ENCODE measurements around the gene UVSSA. TPM values are rescaled to one million over a fixed set of nuclear protein-coding genes. Genes with fewer than 3 reads are reported as not detected.

The UVSSA gene
- total RNA-seq: 100 to 1,000 TPM in 1 of 4 donors, 10 to 100 TPM in 3; 13.5 to 114 (median 34.2) TPM

- WGBS, 2 donors (ENCODE audit: low coverage in 1 of 2): 0% methylated on average over 19 to 72 of the region's 76 CpGs
- Histone ChIP-seq H3K9me3 (no peaks in the 10 kb centered on the region), H3K27ac (peak within 1 kb of the TSS; percentile 95 to 100 (median 100)), H3K4me3 (peak within 1 kb of the TSS; percentile 58 to 96 (median 92)), H3K36me3 (no peaks in the 10 kb centered on the region), H3K27me3 (no peaks in the 10 kb centered on the region), H3K4me1 (peaks cover 10 to 27% (median 22%) of the 10 kb centered on the region in 4 donors)
- intact Hi-C loops (cut with DNase I; ENCODE audit: low total_unique reads) (no loop called here), in situ Hi-C loops (cut with MboI; ENCODE audit: low pct_ligation_motif_present in 1 of 4, low pct_unique_long_range_greater_than_20kb in 1 of 4, low sequenced_read_pairs in 3 of 4) (loop anchor here in 2 of 4 donors (10.0 kb wide), 1 partner anchor 92 kb away; no protein-coding TSS in a partner anchor)
- DNase-seq: peak; percentile 100
- TF ChIP-seq POLR2AphosphoS5 (IDR thresholded peaks at IDR 0.05) (peak; percentile 85 to 94 (median 89)), EP300 (IDR thresholded peaks at IDR 0.05; ENCODE audit: low read depth) (peak; percentile 3), POLR2A (IDR thresholded peaks at IDR 0.05) (peak; percentile 54)
- TF ChIP-seq, protein P1, sequence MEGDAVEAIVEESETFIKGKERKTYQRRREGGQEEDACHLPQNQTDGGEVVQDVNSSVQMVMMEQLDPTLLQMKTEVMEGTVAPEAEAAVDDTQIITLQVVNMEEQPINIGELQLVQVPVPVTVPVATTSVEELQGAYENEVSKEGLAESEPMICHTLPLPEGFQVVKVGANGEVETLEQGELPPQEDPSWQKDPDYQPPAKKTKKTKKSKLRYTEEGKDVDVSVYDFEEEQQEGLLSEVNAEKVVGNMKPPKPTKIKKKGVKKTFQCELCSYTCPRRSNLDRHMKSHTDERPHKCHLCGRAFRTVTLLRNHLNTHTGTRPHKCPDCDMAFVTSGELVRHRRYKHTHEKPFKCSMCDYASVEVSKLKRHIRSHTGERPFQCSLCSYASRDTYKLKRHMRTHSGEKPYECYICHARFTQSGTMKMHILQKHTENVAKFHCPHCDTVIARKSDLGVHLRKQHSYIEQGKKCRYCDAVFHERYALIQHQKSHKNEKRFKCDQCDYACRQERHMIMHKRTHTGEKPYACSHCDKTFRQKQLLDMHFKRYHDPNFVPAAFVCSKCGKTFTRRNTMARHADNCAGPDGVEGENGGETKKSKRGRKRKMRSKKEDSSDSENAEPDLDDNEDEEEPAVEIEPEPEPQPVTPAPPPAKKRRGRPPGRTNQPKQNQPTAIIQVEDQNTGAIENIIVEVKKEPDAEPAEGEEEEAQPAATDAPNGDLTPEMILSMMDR (IDR thresholded peaks at IDR 0.05): no peak
These were observed at the start of gene UVSSA for GRCh38 chr4:1346781-1347409. Gene UVSSA, plus strand, starts transcription at chr4:1347208. Its CDS starts 884 bp downstream, at chr4:1348092.

GRCh38 chr4:1297456-1298325 lies 49.3 kb upstream of the UVSSA start:
- Histone ChIP-seq H3K36me3 (peaks cover 0 to 22% (median 0%) of the 10 kb centered on the region in 4 donors), H3K4me3 (no peak overlapping the region), H3K27me3 (no peaks in the 10 kb centered on the region), H3K9me3 (no peaks in the 10 kb centered on the region), H3K4me1 (peaks cover 0 to 18% (median 4%) of the 10 kb centered on the region in 4 donors), H3K27ac (no peak overlapping the region)
- in situ Hi-C loops (cut with MboI; ENCODE audit: low pct_ligation_motif_present in 1 of 4, low pct_unique_long_range_greater_than_20kb in 1 of 4, low sequenced_read_pairs in 3 of 4) (no loop called here), intact Hi-C loops (cut with DNase I; ENCODE audit: low total_unique reads) (no loop called here)
- no peak for DNase-seq
- WGBS, 2 donors (ENCODE audit: low coverage in 1 of 2): 90 to 92% methylated on average over 10 to 32 of the region's 32 CpGs
- TF ChIP-seq, protein P1 (IDR thresholded peaks at IDR 0.05): no peak
- no peak for TF ChIP-seq POLR2AphosphoS5 (IDR thresholded peaks at IDR 0.05)
- TF ChIP-seq POLR2A (IDR thresholded peaks at IDR 0.05): no peak
- TF ChIP-seq EP300 (IDR thresholded peaks at IDR 0.05; ENCODE audit: low read depth): no peak

GRCh38 chr4:1298461-1298860 lies 48.5 kb upstream of the UVSSA start:
- Histone ChIP-seq H3K36me3 (peaks cover 0 to 22% (median 0%) of the 10 kb centered on the region in 4 donors), H3K27ac (no peak overlapping the region), H3K4me1 (peaks cover 0 to 16% (median 4%) of the 10 kb centered on the region in 4 donors), H3K27me3 (no peaks in the 10 kb centered on the region), H3K4me3 (no peak overlapping the region), H3K9me3 (no peaks in the 10 kb centered on the region)
- TF ChIP-seq POLR2A (IDR thresholded peaks at IDR 0.05) (no peak), EP300 (IDR thresholded peaks at IDR 0.05; ENCODE audit: low read depth) (no peak), POLR2AphosphoS5 (IDR thresholded peaks at IDR 0.05) (no peak)
- TF ChIP-seq, protein P1 (IDR thresholded peaks at IDR 0.05): no peak
- no peak for DNase-seq
- in situ Hi-C loops (cut with MboI; ENCODE audit: low pct_ligation_motif_present in 1 of 4, low pct_unique_long_range_greater_than_20kb in 1 of 4, low sequenced_read_pairs in 3 of 4) (no loop called here), intact Hi-C loops (cut with DNase I; ENCODE audit: low total_unique reads) (no loop called here)
- WGBS, 2 donors (ENCODE audit: low coverage in 1 of 2): 94% methylated on average over 7 of the region's 7 CpGs; no CpG with 5 or more reads in 1 of the 2 donors

DNA sequence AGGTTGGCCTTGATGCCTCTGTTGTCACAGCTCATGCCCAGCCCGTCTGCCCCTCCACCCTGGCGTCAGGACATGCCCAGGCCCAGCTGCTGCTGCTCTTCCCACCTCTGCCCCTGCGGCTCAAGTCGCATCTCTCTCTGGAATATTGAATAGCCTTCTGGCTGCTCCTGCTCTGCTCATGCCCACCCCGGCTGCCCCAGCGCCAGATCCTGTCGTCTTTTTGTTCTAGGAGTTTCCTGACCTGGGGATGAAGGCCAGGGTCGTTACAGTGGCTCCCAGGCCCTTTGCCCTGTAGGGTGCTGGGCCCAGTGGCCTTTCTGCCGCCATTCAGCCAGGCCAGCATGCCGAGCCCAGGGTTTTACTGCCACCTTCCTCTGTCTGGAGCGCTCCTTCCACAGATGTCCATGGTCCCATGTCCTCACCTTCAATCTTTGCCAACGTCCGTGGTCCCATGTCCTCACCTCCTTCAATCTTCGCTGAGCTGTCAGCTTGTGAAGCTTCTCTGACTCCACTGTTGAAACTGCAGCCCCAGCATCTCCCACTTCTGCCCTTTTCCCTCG lies 47.6 kb upstream of the UVSSA start:
- peaks cover 0 to 22% (median 0%) of the 10 kb centered on the region in 4 donors for H3K36me3 ChIP-seq
- H3K27ac ChIP-seq: peak overlapping the region in 1 of 4 donors; percentile 34
- peaks cover 0 to 10% (median 2%) of the 10 kb centered on the region in 4 donors for H3K4me1 ChIP-seq
- 90% methylated on average over 3 to 15 of the region's 15 CpGs for WGBS, 2 donors (ENCODE audit: low coverage in 1 of 2)
- no peak overlapping the region for H3K4me3 ChIP-seq
- H3K9me3 ChIP-seq: no peaks in the 10 kb centered on the region
- intact Hi-C loops (cut with DNase I; ENCODE audit: low total_unique reads) (no loop called here), in situ Hi-C loops (cut with MboI; ENCODE audit: low pct_ligation_motif_present in 1 of 4, low pct_unique_long_range_greater_than_20kb in 1 of 4, low sequenced_read_pairs in 3 of 4) (no loop called here)
- no peak for DNase-seq
- no peaks in the 10 kb centered on the region for H3K27me3 ChIP-seq
- TF ChIP-seq POLR2AphosphoS5 (IDR thresholded peaks at IDR 0.05) (no peak), POLR2A (IDR thresholded peaks at IDR 0.05) (no peak), EP300 (IDR thresholded peaks at IDR 0.05; ENCODE audit: low read depth) (no peak)
- TF ChIP-seq, protein P1 (IDR thresholded peaks at IDR 0.05): no peak
